ENCODE results near the gene ATG10.

DNA sequence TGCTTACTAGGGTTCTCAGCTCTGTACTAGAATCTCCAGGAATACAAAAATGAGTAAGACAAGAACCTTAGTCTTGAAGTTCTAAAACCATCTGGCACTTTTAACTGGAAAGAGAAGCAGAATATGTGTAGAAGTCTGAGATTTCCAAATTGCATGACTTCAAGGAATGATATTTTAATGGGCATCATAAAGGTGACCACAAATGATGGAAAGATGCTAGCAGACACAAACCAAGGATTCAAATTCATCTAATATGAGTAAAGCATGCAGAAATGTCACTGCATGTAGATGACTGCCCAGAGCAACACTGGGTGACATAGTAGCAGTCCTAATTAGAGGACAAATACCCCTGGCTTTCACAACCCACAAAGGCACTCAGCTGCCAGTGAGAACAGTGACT is 189.1 kb downstream of the ATG10 start:
- TF ChIP-seq TAF1 (CRISPR knock-in tag; IDR thresholded peaks at IDR 0.05) (no peak), ZFP36 (IDR thresholded peaks at IDR 0.05; ENCODE audit: borderline replicate concordance, low read depth, low read length, partially characterized antibody) (no peak), TGIF2 (CRISPR knock-in tag; IDR thresholded peaks at IDR 0.05) (no peak), POLR2A (IDR thresholded peaks at IDR 0.05; ENCODE audit: insufficient read depth in 1 of 2, low read depth in 2 of 2, low read length in 2 of 2) (no peak), CTCF (CRISPR knock-in tag; IDR thresholded peaks at IDR 0.05) (no peak), POLR2AphosphoS5 (IDR thresholded peaks at IDR 0.05; ENCODE audit: low read depth, low read length) (no peak), BHLHE40 (IDR thresholded peaks at IDR 0.05; ENCODE audit: low read length) (no peak), HOXA3 (CRISPR knock-in tag; IDR thresholded peaks at IDR 0.05) (no peak), TEAD3 (CRISPR knock-in tag; optimal IDR thresholded peaks at IDR 0.05; ENCODE audit: borderline replicate concordance) (no peak), RELA (CRISPR knock-in tag; IDR thresholded peaks at IDR 0.05) (no peak), ZNF780A (CRISPR knock-in tag; IDR thresholded peaks at IDR 0.05) (no peak)
- TF ChIP-seq, protein P1, sequence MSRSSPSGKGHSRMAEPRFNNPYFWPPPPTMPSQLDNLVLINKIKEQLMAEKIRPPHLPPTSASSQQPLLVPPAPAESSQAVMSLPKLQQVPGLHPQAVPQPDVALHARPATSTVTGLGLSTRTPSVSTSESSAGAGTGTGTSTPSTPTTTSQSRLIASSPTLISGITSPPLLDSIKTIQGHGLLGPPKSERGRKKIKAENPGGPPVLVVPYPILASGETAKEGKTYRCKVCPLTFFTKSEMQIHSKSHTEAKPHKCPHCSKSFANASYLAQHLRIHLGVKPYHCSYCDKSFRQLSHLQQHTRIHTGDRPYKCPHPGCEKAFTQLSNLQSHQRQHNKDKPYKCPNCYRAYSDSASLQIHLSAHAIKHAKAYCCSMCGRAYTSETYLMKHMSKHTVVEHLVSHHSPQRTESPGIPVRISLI (CRISPR knock-in tag; IDR thresholded peaks at IDR 0.05; ENCODE audit: borderline replicate concordance): no peak
- TF ChIP-seq, protein P2, sequence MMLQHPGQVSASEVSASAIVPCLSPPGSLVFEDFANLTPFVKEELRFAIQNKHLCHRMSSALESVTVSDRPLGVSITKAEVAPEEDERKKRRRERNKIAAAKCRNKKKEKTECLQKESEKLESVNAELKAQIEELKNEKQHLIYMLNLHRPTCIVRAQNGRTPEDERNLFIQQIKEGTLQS (CRISPR knock-in tag; IDR thresholded peaks at IDR 0.05): no peak
